WERI-Rb-1 (cell line): ENCODE measurements around the gene ALOXE3.

Source experiments
- DNase-seq: peaks from one replicate; pipeline ENCODE4 v3.0.0-alpha.2; 2020
- H3K27ac ChIP-seq: fragments of 250-450 bp; sonication (Bioruptor Pico); 2 replicates; pipeline ENCODE4 v1.5.1; 2020; ENCODE audit warnings: mild to moderate bottlenecking, moderate library complexity
- H3K27me3 ChIP-seq: fragments of 250-450 bp; sonication (Bioruptor Pico); 2 replicates; pipeline ENCODE4 v1.5.1; 2021; ENCODE audit warnings: mild to moderate bottlenecking, low read depth, moderate library complexity; ENCODE audit not compliant: insufficient read depth, severe bottlenecking
- H3K36me3 ChIP-seq: fragments of 250-450 bp; sonication (Bioruptor Pico); 2 replicates; pipeline ENCODE4 v1.5.1; 2020; ENCODE audit warnings: mild to moderate bottlenecking, moderate library complexity
- H3K4me3 ChIP-seq: 2 replicates; pipeline ENCODE4 v1.5.1; 2011; ENCODE audit warnings: low read depth, mild to moderate bottlenecking, control low read depth, low read length
- H3K9me3 ChIP-seq: fragments of 250-450 bp; sonication (Bioruptor Pico); 2 replicates; pipeline ENCODE4 v1.5.1; 2021; ENCODE audit warnings: mild to moderate bottlenecking, moderate library complexity; ENCODE audit not compliant: severe bottlenecking
- TF ChIP-seq, protein P1 (sequence below): IDR thresholded peaks from 2 replicates; pipeline ENCODE4 v1.5.1; 2011; ENCODE audit warnings: low read depth, mild to moderate bottlenecking, control low read depth, inconsistent platforms, low read length

ALOXE3 gene

DNA sequence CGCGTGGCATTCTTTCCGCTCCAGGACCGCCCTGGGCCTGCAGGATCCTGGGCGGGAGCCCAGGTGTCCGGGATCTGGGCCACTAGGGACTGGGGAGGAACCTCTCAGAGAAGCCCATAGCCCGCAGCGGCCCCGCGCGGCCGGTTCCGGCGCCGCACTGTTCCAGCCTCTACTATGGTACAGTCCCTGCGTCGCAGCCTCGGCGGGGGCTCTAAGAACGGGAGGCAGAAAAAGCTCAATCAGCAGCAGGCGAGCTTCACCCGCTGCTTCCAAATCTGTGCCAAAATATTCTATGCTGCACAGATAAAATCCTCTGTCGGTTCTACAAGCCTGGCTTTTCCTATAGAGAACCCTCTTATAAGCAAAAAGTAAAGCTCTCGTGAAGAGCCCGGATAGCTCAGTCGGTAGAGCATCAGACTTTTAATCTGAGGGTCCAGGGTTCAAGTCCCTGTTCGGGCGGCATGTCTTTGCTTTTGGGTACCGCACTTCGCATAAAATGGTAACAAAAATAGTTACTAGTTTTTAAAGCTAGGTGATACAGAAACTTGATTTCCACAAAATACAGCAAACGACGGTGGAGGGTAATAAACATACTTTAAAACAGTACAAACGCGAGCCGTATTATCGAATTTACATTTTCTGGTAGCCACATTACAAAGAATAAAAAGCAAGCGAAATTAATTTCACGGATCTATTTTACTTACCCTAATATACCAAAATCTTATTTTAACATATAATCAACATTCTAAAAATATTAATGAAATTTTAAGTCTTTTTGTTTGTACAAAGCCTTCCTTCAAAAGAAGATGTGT lies 661 bp upstream of the ALOXE3 start:
- Histone ChIP-seq H3K4me3 (peak overlapping the region; percentile 56), H3K9me3 (no peaks in the 10 kb centered on the region), H3K27me3 (peaks cover 24% of the 10 kb centered on the region), H3K36me3 (no peaks in the 10 kb centered on the region), H3K27ac (peak overlapping the region; percentile 40; the same call in 1 of the 2 replicates)
- TF ChIP-seq, protein P1, sequence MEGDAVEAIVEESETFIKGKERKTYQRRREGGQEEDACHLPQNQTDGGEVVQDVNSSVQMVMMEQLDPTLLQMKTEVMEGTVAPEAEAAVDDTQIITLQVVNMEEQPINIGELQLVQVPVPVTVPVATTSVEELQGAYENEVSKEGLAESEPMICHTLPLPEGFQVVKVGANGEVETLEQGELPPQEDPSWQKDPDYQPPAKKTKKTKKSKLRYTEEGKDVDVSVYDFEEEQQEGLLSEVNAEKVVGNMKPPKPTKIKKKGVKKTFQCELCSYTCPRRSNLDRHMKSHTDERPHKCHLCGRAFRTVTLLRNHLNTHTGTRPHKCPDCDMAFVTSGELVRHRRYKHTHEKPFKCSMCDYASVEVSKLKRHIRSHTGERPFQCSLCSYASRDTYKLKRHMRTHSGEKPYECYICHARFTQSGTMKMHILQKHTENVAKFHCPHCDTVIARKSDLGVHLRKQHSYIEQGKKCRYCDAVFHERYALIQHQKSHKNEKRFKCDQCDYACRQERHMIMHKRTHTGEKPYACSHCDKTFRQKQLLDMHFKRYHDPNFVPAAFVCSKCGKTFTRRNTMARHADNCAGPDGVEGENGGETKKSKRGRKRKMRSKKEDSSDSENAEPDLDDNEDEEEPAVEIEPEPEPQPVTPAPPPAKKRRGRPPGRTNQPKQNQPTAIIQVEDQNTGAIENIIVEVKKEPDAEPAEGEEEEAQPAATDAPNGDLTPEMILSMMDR, result peak; percentile 83
- DNase-seq, result peak; percentile 91

DNA sequence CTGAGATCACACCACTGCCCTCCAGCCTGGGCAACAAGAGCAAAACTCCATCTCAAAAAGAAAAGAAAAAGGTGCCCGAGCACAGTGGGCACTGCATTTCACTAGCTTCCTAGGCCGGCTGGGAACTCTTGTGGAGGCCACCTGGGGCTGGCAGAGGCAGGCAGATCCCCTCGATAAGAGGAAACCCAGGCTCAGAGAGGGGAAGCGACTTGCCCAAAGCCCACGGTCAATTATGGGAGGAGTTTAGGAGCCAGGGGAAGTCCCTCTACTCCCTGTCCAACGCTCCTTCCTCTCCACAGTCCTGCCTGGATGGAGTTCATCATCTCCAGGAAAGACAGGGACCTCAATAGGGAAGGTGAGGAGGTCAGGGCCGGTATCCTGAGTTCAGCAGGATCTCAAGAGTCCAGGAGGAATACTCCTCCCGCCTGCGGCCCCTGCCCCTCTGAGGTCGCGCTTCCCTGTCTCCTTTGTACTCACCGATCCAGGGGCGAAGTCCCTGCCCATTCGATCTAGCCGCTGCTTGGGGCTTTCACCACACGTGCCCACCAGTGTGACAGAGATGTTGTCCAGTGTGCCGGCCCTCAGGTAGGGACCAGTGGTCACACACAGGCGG lies 841 bp downstream of the ALOXE3 start:
- TF ChIP-seq, protein P1, result no peak
- H3K9me3 ChIP-seq, result no peaks in the 10 kb centered on the region
- DNase-seq, result no peak
- H3K4me3 ChIP-seq, result peak overlapping the region; percentile 56
- no peak overlapping the region for H3K27ac ChIP-seq
- no peaks in the 10 kb centered on the region for H3K36me3 ChIP-seq
- H3K27me3 ChIP-seq, result peaks cover 9% of the 10 kb centered on the region

DNA sequence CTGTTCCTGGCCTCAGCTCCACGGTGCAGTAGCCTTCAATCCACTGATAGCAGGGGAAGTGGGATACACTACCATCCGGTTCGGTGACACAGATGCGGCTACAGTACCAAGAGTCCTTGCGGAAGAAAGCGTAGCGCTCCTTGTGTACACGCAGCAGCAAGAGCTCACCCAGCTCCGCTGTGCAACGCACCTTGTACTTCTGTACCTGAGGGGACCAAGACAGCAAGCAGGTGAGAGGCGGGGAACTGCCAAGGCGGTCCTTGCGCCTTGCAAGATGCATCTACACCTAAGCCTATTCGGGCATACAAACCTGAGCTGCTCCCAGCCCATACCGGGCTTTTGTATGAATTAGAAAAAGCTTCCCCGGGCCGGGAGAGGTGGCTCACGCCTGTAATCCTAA lies 1.5 kb downstream of the ALOXE3 start:
- TF ChIP-seq, protein P1, result no peak
- no peak overlapping the region for H3K27ac ChIP-seq
- peaks cover 7% of the 10 kb centered on the region for H3K27me3 ChIP-seq
- H3K36me3 ChIP-seq, result no peaks in the 10 kb centered on the region
- H3K9me3 ChIP-seq, result no peaks in the 10 kb centered on the region
- no peak for DNase-seq
- no peak overlapping the region for H3K4me3 ChIP-seq

DNA sequence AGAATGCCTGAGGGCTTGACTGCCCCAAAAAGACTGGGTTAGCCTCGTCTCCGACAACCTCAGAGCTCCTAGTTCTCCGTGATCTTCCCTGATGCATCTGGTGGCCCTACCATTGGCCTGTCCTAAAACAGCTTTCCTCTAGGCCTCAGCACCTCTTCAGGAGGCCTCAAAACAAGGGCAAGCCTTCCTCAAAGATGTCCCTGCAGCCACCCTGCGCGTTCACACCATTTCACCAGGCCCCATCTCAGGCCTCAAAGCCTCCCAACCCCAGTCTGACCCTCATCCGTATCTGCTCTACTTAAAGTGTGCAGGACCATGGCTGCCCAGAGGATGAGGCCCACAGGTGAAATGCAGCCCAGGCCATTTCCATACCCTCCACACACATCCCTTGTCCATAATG lies 7.4 kb downstream of the ALOXE3 start:
- no peak for DNase-seq
- Histone ChIP-seq H3K27ac (no peak overlapping the region), H3K4me3 (no peak overlapping the region), H3K36me3 (no peaks in the 10 kb centered on the region), H3K9me3 (no peaks in the 10 kb centered on the region), H3K27me3 (peaks cover 4% of the 10 kb centered on the region)
- TF ChIP-seq, protein P1, result no peak

DNA sequence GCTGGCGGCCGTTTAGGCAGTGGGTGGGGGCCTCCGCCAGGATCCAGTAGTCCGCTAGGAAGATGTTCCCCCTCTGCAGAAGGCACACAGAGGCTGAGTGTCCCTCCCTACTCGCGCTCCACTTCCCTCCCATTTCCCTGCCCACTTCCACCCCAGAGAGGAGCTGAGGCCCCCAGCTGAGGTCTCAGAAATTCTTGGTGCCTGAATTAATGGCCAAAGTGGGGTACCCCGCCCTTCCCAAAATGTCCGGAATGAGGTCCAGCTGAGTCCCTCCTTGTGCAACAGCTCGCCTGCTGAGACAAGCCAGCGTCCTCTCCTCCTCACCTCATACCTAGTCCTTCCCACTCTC lies 7.9 kb downstream of the ALOXE3 start:
- no peak overlapping the region for H3K27ac ChIP-seq
- H3K36me3 ChIP-seq, result no peaks in the 10 kb centered on the region
- peaks cover 4% of the 10 kb centered on the region for H3K27me3 ChIP-seq
- TF ChIP-seq, protein P1, result no peak
- DNase-seq, result no peak
- H3K4me3 ChIP-seq, result no peak overlapping the region
- H3K9me3 ChIP-seq, result no peaks in the 10 kb centered on the region
